NB4 (cell line): ENCODE results near the gene RHBDF2.

Experiments
- MYC ChIP-seq: IDR thresholded peaks from 2 replicates; pipeline ENCODE4 v1.6.1; 2011; ENCODE audit warnings: low read depth, low read length
- POLR2A ChIP-seq: IDR thresholded peaks from 2 replicates; pipeline ENCODE4 v1.6.1; 2011; ENCODE audit warnings: mild to moderate bottlenecking; ENCODE audit not compliant: insufficient read length; ENCODE audit errors: extremely low read depth
- TF ChIP-seq, protein P1 (sequence below): IDR thresholded peaks from one replicate; pipeline ENCODE4 v1.5.1; 2012; ENCODE audit warnings: low read depth, low read length
- TF ChIP-seq, protein P2 (sequence below): IDR thresholded peaks from 2 replicates; pipeline ENCODE4 v1.6.1; 2011; ENCODE audit warnings: low read depth, low read length

DNA sequence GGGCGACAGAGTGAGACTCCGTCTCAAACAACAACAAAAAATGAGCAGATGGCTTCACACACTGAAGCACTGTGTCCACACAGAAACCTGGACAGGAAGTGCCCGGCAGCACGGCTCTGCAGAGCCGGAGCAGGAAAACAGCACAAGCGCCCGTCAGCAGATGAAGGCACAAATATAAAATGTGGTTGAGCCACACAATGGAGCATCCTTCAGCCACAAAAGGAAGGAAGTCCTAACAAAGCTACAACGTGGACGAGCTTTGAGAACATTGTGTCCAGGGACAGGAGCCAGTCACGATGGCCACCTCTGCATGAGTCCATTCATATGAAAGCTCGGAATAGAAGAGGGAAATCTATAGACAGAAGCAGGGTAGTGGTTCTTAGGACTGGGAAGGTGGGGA lies 15.7 kb downstream of the RHBDF2 start:
- TF ChIP-seq, protein P1, sequence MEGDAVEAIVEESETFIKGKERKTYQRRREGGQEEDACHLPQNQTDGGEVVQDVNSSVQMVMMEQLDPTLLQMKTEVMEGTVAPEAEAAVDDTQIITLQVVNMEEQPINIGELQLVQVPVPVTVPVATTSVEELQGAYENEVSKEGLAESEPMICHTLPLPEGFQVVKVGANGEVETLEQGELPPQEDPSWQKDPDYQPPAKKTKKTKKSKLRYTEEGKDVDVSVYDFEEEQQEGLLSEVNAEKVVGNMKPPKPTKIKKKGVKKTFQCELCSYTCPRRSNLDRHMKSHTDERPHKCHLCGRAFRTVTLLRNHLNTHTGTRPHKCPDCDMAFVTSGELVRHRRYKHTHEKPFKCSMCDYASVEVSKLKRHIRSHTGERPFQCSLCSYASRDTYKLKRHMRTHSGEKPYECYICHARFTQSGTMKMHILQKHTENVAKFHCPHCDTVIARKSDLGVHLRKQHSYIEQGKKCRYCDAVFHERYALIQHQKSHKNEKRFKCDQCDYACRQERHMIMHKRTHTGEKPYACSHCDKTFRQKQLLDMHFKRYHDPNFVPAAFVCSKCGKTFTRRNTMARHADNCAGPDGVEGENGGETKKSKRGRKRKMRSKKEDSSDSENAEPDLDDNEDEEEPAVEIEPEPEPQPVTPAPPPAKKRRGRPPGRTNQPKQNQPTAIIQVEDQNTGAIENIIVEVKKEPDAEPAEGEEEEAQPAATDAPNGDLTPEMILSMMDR, result no peak
- TF ChIP-seq, protein P2, sequence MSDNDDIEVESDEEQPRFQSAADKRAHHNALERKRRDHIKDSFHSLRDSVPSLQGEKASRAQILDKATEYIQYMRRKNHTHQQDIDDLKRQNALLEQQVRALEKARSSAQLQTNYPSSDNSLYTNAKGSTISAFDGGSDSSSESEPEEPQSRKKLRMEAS, result no peak
- TF ChIP-seq POLR2A (no peak), MYC (no peak)
